ENCODE measurements around the gene CTDNEP1.

DNA sequence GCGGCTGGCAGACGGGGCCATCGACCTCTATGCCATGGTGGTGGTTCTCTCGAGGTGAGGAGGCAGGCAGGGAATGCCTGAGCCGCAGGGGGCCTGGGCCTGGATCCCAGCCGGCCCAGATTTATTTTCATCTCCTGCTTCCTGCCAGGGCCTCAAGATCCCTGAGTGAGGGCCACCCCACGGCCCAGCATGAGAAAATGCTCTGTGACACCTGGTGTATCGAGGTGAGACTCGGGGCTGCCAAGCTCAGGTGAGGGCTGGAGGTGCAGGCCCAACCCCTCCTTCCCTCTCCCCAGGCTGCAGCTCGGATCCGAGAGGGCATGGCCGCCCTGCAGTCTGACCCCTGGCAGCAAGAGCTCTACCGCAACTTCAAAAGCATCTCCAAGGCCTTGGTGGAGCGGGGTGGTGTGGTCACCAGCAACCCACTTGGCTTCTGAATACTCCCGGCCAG is 26.8 kb downstream of the CTDNEP1 start:
- TF ChIP-seq, protein P1, sequence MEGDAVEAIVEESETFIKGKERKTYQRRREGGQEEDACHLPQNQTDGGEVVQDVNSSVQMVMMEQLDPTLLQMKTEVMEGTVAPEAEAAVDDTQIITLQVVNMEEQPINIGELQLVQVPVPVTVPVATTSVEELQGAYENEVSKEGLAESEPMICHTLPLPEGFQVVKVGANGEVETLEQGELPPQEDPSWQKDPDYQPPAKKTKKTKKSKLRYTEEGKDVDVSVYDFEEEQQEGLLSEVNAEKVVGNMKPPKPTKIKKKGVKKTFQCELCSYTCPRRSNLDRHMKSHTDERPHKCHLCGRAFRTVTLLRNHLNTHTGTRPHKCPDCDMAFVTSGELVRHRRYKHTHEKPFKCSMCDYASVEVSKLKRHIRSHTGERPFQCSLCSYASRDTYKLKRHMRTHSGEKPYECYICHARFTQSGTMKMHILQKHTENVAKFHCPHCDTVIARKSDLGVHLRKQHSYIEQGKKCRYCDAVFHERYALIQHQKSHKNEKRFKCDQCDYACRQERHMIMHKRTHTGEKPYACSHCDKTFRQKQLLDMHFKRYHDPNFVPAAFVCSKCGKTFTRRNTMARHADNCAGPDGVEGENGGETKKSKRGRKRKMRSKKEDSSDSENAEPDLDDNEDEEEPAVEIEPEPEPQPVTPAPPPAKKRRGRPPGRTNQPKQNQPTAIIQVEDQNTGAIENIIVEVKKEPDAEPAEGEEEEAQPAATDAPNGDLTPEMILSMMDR (conservative IDR thresholded peaks at IDR 0.05; ENCODE audit: low read depth, low read length): no peak
- TF ChIP-seq POLR2A (IDR thresholded peaks at IDR 0.05; ENCODE audit: low read depth, low read length): no peak
- TF ChIP-seq SMC3 (IDR thresholded peaks at IDR 0.05; ENCODE audit: low read depth, low read length): no peak
- no peak for TF ChIP-seq CEBPB (IDR thresholded peaks at IDR 0.05; ENCODE audit: low read depth, low read length)
